Epidermal melanocyte (primary cell): ENCODE data around the gene PRR9.
"Not testable (repeated sequence)": the region's sequence is repeated elsewhere in the genome, so short reads cannot be mapped to it uniquely, and the experiment has no call there.

Experiments used
- DNase-seq: peaks from one replicate; pipeline ENCODE4 v3.0.0; 2011; ENCODE audit warnings: low spot score; ENCODE audit not compliant: insufficient read length

The PRR9 gene

DNA sequence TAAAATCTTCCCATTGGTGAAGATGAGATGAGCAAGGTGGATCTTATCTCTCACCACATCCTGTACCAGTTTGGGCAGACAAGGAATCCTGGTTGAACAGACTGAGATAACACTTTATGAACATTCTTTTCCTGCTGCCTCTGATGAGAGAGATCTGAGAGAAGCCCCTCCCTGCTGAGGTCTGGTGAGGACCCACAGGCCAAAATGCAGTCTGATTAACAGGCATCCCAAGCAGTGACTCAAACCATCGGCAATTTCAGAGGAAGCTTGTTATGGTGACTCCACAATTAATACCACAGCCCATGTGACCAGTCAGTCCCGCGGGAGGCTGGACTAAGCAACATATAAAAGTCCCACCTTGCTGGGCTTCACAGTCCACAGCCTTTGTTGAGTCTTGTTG is at the start of gene PRR9:
Gene PRR9 (plus strand): TSS at position 373 of the 400 bp plus-strand sequence. CDS start 561 bp downstream, outside the sequence.
- DNase-seq, result no peak

GRCh38 chr1:153168686-153169085 is 48.7 kb upstream of the PRR9 start:
- no peak for DNase-seq

- no peak for DNase-seq
Observed at GRCh38 chr1:153174624-153175023, 42.8 kb upstream of the PRR9 start.

DNA sequence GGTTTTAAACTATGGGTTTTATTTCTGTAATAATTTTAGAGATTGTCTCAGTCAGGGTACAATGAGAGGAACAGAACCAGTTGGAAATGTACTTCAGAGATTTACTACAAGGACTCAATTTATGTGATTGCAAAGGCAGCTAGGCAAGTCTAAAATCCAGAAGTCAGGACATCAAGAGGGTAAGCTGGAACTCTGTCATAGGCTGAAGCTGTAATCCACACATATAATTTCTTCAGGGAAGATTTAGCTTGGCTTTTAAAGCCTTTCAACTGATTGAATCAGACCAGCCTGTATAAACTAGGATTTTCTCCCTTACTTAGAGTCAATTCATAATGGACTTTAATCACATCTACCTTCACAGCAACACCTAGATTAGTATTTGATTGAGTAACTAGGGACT is 38.5 kb upstream of the PRR9 start:
- DNase-seq, result no peak

- DNase-seq, result no peak
Observed at GRCh38 chr1:153180556-153180955, 36.8 kb upstream of the PRR9 start.

DNA sequence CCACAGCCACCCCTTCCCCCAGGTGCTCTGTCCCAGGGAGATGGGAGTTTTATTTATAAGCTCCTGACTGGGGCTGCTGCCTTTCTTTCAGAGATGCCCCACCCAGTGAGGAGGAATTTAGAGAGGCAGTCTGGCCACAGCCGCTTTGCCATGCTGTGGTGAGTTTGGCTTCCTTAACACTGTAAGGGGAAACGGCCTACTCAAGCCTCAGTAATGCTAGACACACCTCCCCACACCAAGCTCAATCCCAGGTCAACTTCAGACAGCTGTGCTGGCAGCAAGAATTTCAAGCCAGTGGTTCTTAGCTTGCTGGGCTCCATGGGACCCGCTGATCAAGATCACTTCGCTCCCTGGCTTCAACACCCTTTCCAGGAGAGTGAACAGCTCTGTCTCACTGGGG is 29.1 kb upstream of the PRR9 start:
- DNase-seq, result not testable (repeated sequence)

GRCh38 chr1:153190373-153190772 is 27.0 kb upstream of the PRR9 start:
- DNase-seq, result no peak

DNA sequence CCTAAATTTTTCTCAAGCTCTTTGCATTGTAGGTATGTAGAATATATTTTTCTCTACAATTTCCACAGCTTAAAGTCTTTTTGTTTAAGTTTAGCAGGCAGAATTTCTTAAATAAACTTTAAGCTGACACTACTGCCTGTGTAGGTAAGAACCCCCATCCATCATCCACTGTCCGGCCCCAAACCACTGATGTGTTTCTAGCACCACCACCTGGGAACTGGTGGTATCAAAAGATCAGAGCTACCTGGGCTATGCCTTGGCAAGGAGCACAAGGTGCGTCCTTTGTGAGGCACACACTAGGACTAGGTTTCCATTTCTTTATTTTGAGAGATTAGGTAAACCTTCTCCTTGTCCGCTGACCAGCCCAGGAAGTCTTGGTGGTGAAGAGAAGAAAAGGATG is 24.7 kb upstream of the PRR9 start:
- no peak for DNase-seq

DNA sequence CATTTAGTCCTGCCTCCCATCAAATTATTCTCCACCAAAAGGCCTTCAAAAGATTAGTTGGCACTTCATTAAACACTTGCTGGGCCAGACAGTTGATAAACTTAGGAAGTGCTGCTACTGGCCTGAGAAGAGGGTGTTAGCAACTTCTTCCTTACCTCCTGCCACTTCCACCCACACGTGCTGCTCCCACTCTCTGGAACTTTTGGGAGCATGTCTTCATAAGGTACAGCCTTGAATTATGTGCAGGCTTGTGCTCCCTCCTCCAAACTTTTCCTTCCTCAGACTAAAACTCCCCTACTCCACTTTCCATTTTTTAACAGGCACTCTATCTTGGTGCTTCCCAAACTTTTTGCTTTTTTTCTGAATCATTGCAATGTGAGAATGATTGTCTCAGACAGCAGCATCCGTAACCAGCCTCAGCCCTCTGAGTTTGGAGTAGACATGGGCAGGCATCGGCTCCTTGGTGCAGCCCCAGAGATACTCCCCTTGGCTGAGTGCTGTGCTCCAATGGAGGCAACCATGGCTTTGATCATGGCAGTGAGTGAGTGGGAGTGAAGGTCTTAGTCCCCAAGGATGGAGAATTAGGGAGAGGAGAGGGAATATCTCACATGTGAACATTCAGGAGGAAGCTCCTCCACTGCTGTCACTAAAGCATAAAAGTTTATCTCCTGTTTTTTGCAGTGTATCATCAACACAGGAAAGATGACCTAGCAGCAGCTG is 22.9 kb upstream of the PRR9 start:
- no peak for DNase-seq

- DNase-seq, result no peak
Observed at GRCh38 chr1:153195216-153195615, 22.2 kb upstream of the PRR9 start.

DNA sequence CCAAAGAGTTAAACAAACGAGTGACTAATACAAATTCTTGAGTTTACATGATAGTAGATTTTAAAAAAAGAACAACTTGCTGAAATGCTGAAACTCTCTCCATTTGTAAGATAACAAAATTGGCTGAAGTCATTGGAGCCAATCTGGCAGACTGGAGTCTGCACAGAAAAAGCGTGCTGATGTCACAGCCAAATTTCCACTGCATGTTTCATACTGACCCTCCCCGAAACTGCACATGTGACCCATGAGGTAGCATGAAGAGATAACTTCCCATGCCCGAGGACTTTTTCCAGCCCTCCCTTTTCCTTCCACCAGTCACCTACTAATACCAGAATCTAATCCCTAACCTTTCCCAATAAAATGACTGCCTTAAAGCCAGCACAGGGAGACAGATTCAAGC is 15.4 kb upstream of the PRR9 start:
- no peak for DNase-seq

DNA sequence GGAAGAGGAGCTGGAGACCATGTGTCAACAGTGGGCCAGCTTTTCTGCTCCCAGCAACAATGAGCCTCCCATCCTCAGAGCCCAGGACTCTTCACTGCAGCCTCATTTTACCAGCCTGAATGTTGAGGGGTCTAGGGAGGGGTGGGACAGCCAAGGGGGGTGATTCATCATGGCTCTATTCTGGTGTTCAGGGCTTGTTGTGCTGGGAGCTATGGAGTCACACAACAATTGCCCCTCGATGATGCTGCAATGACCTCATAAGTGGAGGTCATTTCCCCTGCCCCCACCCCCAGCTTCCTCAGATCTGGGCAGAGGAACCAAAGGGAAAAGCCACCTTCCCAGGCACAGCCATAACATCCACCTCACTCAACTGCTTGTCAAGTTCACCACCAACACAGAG is 14.3 kb upstream of the PRR9 start, which contains the start of gene LELP1:
Gene LELP1 (plus strand): TSS at position 301 of the 400 bp plus-strand sequence. CDS start 1,278 bp downstream, outside the sequence.
- no peak for DNase-seq

GRCh38 chr1:153206631-153207030 is 10.8 kb upstream of the PRR9 start:
- no peak for DNase-seq

GRCh38 chr1:153210206-153210605 is 7.2 kb upstream of the PRR9 start:
- no peak for DNase-seq

DNA sequence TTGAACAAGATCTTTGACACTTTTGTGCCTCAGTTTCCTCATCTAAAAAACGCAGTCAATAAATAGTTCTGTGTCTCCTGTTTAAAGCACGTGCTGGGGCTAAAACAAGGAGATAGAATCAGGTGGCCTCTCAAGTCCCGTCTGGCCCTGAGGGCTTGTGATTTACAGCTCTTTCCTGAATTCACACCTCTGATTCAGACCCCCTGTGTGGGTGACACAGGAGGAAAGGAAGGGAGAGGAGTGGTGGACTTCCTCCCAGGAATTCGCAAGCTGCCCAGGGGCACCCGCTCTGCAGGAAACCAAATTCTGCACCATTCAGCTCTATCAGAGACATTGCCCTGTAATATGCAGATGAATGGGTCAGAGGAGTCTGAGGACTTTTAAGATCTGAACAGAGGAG is 5.2 kb upstream of the PRR9 start:
- DNase-seq, result no peak

DNA sequence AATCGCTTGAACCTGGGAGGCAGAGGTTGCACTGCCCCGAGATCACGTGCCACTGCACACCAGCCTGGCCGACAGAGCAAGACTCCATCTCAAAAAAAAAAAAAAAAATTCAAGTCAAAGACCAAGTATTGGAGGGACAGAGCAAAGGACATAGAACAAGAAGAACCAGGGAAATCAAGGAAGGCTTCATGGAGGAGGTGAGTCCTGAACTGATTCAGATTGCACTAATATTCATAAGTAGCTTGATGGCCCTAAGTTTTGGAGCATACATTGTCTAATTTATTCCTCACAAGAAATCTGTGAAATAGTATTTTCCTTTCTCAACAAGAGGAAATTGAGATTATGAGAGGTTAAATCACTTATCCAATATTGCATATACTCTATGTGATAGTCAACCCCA is 3.9 kb upstream of the PRR9 start:
- DNase-seq, result no peak

DNA sequence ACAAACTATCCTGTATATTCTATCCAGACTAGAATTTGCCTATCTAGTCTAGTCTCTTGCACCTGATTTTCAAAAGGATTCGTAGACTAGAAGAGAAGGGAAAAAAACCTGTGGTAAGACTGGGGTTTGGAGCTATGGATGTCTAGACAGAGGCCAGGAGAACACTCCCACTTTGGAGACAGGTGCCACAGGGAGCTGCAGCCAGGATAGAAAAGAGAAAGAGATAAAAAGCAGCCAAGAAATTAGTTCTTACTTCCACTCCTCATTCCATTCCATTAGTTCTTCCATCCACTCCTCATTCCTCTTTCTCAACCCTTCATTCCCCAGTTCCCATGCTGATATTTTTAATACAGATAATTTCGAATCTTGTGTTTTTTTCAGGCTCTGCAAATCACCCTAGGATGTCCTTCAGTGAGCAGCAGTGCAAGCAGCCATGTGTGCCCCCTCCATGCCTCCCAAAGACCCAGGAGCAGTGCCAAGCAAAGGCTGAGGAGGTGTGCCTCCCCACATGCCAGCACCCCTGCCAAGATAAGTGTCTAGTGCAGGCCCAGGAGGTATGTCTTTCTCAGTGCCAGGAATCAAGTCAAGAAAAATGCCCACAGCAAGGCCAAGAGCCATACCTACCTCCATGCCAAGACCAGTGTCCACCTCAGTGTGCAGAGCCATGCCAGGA is 496 bp downstream of the PRR9 start:
- no peak for DNase-seq

DNA sequence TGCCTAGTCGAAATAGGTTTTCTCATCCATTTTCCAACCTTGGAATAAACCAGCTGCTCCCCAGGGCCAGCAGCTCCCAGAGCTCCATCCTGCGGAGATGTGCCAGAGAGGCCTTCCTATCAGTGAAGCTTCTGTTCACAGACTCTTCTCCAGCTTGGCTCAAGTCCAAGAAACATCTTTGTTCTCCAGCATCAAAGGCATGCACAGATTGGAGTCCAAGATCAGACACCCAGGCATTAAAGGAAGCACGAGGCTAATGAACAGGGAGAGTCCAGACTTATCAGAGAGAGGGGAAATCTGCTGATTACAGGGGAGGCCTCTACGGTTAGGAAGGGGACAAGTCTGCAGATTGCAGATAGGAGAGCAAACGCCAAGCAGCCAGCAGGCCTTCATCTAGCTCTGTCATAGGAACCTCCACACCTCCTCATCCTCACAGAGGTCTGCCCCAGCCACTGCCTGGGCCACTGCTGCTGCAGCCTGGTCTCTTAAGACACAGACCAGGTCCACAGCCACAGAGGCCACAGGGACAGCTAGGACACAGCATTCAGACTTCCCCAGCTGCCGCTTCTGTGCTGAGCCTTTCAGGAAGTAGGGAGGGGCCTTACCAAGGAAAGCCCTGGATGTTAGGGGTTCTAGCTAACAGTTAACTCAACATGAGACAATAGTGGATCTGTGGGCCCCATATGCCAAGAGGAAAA is 3.4 kb downstream of the PRR9 start:
- DNase-seq, result no peak

DNA sequence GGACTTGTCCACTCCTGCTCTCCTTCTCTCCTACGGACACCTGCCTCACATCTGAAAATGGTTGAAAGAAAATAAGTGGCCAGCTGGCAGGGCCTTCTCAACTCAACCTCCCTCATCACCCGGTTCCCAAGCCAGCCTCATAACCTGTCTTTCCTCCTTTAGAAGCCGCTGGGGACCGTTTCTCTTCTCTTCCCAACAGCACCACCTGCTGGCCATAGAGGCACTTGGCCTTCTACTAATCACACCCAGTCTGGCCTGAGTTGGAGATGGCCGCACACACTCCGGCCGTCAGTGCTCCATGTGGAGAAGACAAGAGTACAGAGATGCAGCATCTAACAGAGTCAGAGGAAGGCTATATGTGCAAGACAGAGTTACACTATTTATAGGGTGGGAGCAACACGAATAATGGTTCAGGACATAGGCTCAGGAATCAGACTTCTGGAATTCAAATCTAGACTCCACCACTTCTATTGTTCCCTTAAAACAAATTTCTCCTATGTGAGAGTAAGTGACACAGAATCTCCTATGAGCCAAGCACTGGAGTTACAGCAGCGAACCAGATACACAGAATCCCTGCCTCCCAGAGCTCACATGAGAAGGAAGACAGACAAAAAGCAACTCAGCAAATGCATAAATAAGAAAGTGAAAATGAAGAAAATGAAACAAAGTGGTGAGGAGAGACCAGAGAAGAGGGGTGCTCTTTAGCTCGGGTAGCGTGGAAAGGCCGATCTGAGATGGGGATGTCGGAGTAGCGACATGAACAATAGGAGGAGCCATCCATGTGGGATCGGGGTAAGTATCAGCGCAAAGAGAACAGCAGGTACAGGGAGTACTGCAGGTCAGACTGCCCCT is 5.9 kb downstream of the PRR9 start:
- DNase-seq, result not testable (repeated sequence)

DNA sequence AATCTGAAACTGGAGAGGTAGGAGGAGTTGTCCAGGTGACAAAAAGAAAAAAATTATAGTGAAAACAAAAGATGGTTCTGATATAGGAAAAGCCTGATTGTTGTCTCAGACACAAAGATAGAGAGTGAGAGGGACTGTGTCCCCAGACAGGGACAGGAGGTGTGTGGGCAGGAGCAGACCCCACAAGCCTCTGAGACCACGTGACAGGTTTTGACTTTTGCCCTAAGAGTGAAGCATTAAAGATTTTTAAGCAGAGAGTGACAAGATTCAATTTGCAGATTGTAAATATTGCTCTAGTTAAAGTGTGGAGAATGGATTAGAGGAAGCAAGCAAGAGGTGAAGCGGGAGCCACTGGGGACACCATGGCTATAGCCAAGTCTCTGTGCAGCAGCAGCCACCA is 10.4 kb downstream of the PRR9 start:
- DNase-seq, result no peak

GRCh38 chr1:153228491-153228890 is 11.1 kb downstream of the PRR9 start:
- no peak for DNase-seq
